ENCODE results near the gene GDNF. TPM values are rescaled to one million over a fixed set of nuclear protein-coding genes. Genes with fewer than 3 reads are reported as not detected.

The GDNF gene
- total and polyA plus RNA-seq, 12 donors = 0.06 to 0.98 (median 0.34) TPM; not detected in 1

DNA sequence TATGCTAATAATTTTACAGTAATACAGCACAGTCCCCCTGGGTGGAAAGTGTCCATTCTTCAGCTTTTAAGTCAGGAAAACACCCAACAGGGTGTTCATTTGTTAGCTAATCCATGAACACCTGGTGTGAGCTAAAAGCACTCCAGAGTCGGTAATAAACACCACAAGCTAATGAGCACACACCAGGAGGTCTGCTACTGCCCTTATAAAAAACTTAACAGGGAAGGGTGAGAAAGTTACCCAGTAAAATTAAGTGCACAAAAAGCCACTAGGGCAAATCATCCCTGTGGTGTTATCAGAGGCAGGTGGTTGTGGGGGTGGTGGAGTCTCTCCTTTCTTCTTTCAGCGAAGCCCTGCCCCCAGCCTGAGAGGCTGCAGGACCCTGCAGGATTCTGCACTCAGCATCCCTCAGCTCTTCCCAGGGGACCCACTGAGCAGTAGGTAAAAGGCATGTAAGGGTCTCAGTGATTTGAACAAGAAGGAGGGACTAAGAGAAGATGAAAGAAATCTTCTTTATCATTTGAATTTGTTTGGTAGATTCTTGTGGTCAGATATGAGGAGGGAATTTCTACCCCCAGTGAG is 14.4 kb downstream of the GDNF start:
- DNase-seq = no peak
- no peak for TF ChIP-seq POLR2A (IDR thresholded peaks at IDR 0.05)
- TF ChIP-seq, protein P1, sequence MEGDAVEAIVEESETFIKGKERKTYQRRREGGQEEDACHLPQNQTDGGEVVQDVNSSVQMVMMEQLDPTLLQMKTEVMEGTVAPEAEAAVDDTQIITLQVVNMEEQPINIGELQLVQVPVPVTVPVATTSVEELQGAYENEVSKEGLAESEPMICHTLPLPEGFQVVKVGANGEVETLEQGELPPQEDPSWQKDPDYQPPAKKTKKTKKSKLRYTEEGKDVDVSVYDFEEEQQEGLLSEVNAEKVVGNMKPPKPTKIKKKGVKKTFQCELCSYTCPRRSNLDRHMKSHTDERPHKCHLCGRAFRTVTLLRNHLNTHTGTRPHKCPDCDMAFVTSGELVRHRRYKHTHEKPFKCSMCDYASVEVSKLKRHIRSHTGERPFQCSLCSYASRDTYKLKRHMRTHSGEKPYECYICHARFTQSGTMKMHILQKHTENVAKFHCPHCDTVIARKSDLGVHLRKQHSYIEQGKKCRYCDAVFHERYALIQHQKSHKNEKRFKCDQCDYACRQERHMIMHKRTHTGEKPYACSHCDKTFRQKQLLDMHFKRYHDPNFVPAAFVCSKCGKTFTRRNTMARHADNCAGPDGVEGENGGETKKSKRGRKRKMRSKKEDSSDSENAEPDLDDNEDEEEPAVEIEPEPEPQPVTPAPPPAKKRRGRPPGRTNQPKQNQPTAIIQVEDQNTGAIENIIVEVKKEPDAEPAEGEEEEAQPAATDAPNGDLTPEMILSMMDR (IDR thresholded peaks at IDR 0.05) = no peak
- H3K36me3 ChIP-seq (replicated peaks in 1 of 2) = no peaks in the 10 kb centered on the region
- H3K4me3 ChIP-seq = no peak overlapping the region
- intact Hi-C loops (cut with DNase I) = no loop called here
- no peaks in the 10 kb centered on the region for H3K4me1 ChIP-seq (replicated peaks in 1 of 2)
- 43 to 67% (median 57%) methylated on average over 1 to 2 of the region's 2 CpGs for WGBS, 4 donors
- no peak overlapping the region for H3K27ac ChIP-seq
- H3K9me3 ChIP-seq (replicated peaks in 1 of 3) = no peaks in the 10 kb centered on the region
- no peaks in the 10 kb centered on the region for H3K27me3 ChIP-seq

DNA sequence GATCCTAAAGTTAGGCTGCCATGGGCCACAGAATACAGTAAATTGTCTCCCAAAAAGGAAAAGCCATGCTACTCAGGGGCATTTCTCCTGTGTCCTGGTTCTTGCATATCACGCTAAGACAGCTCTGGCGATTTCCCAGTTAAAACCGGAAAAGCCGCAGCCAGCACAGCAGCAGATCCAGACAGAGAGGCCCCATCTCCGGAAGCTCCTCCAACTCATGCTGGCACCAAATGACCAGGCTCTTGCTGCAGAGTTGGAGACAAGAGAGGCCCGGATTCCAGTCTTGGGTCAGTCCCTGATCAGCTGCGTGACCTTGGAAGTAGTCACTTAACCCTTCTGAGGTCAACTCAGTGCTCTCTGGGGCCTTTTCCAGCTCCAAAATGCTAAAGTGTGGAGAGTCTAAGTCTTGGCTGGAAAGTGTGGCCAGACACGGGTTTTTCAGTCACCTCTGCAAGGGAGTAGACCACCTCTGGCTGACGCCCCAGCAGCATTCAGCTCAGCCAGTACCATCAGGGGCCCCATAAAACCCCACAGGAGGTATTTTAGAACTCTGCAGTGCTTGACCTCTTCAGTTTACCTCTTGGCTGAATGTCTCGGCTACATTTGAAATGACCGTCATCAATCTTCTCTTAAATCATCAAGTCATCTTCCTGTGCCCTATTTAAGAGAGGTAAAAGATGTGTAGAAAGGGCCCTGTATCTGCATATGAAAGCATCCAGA is 16.2 kb downstream of the GDNF start:
- 79 to 85% (median 81%) methylated on average over 9 to 11 of the region's 11 CpGs for WGBS, 4 donors
- H3K4me1 ChIP-seq (replicated peaks in 1 of 2) = no peaks in the 10 kb centered on the region
- no peak for DNase-seq
- H3K36me3 ChIP-seq (replicated peaks in 1 of 2) = no peaks in the 10 kb centered on the region
- no peaks in the 10 kb centered on the region for H3K27me3 ChIP-seq
- H3K4me3 ChIP-seq = no peak overlapping the region
- TF ChIP-seq, protein P1 (IDR thresholded peaks at IDR 0.05) = no peak
- TF ChIP-seq POLR2A (IDR thresholded peaks at IDR 0.05) = no peak
- no peaks in the 10 kb centered on the region for H3K9me3 ChIP-seq (replicated peaks in 1 of 3)
- H3K27ac ChIP-seq = no peak overlapping the region
- intact Hi-C loops (cut with DNase I) = no loop called here

DNA sequence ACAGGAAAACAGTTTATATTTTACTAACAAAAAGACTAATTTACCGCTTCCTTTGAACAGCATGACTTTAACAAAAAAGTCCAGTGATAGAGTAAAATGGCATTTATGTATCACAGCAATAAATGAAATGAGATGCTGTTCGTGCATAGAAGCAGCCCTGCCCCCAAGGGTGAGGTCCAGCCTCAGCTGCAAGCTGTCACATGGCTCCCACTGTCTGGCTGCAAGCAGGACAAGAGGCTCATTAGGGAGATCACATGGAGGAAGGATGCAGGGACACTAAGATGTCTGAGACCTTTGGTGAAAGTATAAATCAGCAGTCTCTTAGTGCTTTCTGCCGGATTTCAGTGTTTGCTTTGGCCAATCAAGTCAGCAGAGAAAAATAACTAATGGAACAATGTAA is 23.0 kb downstream of the GDNF start:
- 60 to 71% (median 64%) methylated on average over 3 of the region's 3 CpGs for WGBS, 4 donors
- Histone ChIP-seq H3K27me3 (no peaks in the 10 kb centered on the region), H3K4me1 (replicated peaks in 1 of 2) (no peaks in the 10 kb centered on the region), H3K36me3 (replicated peaks in 1 of 2) (no peaks in the 10 kb centered on the region), H3K27ac (no peak overlapping the region), H3K9me3 (replicated peaks in 1 of 3) (no peaks in the 10 kb centered on the region), H3K4me3 (no peak overlapping the region)
- no peak for DNase-seq
- TF ChIP-seq, protein P1 (IDR thresholded peaks at IDR 0.05) = no peak
- no peak for TF ChIP-seq POLR2A (IDR thresholded peaks at IDR 0.05)
- intact Hi-C loops (cut with DNase I) = no loop called here

DNA sequence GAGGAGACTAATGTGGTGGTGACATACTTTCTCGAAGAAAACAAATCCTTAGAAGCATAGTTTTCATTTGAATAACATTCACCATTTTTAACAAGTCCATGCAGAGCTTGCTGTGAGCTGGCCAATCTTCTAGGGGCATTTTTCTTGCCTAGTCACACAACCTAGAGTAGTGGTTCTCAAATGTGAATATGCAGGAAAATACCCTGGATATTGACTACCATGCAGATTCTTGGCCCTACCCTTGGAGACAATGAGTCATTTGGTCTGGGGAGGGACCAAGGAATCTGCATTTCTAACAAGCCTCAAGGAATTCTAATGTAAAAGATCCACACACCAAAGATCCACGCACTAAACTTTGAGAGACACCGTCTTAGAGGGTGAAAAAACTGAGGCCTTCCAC is 23.5 kb downstream of the GDNF start:
- H3K4me1 ChIP-seq (replicated peaks in 1 of 2) = no peaks in the 10 kb centered on the region
- intact Hi-C loops (cut with DNase I) = no loop called here
- H3K36me3 ChIP-seq (replicated peaks in 1 of 2) = no peaks in the 10 kb centered on the region
- DNase-seq = no peak
- H3K9me3 ChIP-seq (replicated peaks in 1 of 3) = no peaks in the 10 kb centered on the region
- H3K4me3 ChIP-seq = no peak overlapping the region
- H3K27ac ChIP-seq = no peak overlapping the region
- 85 to 92% (median 89%) methylated on average over 3 of the region's 3 CpGs for WGBS, 4 donors
- TF ChIP-seq, protein P1 (IDR thresholded peaks at IDR 0.05) = no peak
- no peak for TF ChIP-seq POLR2A (IDR thresholded peaks at IDR 0.05)
- H3K27me3 ChIP-seq = no peaks in the 10 kb centered on the region

Data from adrenal gland (tissue), 12 donors.